HPDE6-E6E7 (cell line): ENCODE results near the gene ACAN.
A peak's percentile ranks its signal among the peaks of the same experiment; 100 is the strongest.

Experiments
- DNase-seq: peaks from one replicate; pipeline ENCODE4 v3.0.0; 2011; ENCODE audit warnings: missing footprints; ENCODE audit errors: extremely low spot score

The ACAN gene

DNA sequence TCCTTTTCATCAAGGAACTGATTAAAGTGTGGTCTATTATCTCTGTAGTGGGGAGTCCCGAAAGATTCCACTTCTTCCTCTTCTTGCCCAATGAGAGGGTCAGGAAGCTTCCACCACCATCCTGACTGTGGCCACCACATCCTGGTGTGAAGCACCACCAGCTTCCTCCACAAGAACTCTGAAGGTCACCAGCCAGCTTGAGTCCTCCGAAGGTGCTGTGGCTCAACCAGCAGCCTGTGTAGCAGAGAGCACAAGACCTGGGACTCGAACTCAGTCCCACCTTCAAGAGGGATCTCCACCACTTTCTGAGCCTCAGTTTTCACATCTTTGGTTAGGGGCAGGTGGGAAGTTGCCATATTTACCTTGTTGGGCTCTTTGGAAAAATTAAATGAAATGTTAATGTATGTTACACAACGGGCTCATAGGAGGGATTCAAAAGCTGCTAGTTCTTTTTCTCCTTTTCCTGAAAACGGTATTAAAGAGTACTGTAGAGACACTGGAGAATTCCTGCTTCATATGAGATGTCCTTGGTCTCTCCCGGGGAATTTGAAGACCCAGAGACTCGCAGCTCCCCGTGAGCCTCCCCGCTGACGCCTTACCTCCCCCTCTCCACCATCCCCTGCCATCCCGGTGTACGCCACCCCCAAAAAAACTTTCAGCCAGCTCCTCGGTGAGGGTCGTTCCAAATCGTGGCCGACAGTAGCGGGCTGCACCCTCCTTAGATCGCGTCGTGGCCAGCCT lies 816 bp upstream of the ACAN start:
- no peak for DNase-seq

DNA sequence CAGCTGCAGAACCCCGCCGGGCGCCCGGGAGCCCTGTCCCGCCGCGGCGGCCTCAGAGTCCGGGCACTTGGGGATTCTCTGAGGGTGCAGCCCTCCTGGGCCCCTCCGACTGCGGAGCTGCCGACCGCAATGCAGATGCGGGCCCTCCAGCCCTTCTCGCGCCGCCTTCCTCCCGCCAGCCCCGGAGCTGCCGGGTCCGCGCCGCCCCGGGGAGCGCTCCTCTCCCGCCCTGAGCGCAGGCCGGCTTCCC lies 320 bp upstream of the ACAN start:
- DNase-seq, result no peak

DNA sequence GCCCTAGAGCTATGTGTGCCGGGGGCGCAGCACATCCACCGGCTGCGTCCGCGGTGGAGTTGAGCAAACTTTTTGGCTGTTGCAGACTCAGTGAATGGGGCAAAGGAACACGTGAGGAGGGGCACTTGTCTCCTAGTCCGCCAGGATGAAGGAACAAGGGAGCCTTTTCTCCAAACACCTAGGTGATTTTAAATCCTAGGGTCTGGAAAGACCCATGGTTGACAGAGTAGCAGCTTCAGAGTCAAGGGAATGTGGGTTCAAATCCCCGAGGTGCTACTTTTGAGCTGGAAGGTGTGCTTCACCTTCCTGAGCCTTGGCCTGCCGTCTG lies 648 bp downstream of the ACAN start:
- DNase-seq, result no peak

DNA sequence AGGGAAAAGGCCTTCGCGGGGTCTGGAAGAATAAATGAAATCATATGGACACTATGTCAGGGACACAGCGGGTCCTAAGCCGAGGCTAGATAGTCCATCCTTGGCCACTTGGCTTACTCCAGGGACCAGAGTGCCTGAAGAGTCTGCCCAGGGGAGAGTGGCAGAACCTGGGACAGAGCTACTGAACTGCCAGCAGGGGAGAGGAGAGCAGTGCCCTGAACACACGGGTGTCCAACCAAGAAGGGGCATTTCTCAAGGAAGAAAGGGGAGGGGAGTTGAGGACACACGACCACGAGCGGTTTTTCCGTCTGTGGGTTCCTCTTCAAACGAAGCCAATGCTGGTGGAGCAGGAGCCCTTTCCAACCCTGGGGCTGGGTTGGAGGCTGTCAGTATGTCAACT lies 1.0 kb downstream of the ACAN start:
- no peak for DNase-seq

DNA sequence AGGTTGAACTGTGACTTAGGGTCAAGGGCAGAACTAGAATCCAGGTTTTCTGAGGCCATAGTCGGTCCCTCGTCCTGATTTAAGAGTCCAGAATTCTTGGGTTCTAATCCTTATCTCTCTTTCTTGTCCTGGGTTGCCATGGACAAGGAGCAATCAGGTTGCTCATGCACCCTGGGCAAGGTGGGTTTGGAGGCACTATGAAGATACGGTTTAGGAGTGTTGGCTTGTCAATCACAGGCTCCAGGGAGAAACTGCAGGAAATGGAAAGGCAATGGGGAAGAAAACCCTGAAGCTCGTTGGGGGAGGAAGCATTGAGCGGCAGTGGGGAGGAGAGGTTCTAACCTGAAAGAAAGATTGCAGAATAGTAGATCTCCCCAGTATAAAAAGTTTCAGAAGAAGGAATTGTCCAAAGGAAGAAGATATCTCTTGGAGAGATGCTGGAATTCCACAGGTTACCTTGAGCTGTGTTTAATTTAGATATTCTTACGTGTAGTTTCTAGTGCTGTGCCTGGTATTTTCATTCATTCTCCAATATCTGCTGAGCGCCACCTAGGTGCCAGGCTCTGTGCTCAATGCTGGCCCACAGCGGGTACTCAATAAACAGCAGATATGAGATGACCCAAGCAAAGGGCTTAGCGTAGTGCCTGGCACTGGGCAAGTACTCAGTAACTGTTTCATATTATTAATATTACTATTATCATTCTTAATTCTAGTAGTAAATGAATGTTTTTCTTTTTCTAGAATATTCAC lies 2.0 kb downstream of the ACAN start:
- DNase-seq, result no peak

DNA sequence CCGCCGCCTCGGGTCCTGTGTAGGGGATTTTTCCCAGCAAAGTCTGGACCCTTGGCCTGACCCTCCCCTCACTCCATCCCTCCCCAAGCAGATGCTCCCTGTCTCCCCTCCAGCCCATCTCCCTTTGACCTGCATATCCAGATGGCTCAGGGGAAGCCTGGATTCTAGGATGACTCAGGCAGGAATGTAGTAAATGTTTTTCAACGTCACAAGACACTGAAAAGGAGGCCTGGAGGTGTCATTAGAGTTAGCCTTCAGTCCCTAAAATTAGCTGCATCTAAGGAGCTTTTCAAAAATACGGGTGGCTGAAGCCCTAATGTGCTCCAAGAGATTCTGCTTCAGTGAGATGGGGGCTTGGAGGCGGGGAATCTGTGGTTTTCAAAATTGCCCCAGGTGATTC lies 7.2 kb downstream of the ACAN start:
- DNase-seq, result no peak

DNA sequence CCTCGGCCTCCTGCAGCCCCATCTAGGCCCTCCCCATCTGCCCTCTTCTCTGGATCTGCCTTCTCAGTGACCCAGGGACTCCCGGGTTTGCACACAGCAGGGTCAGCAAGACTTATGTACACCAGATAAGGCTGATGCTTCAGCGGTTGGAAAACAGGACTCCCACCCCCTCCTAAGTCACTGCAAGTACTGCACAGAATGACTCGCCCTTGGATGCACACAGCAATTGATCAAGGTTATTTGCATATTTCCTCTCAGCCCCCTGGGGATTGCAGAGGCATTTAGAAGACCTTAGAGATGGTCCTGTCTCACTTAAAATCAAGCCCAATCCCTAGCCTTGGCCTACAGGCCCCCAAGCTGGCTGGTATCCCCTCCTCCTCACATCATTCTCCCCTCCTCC lies 8.9 kb downstream of the ACAN start:
- no peak for DNase-seq

DNA sequence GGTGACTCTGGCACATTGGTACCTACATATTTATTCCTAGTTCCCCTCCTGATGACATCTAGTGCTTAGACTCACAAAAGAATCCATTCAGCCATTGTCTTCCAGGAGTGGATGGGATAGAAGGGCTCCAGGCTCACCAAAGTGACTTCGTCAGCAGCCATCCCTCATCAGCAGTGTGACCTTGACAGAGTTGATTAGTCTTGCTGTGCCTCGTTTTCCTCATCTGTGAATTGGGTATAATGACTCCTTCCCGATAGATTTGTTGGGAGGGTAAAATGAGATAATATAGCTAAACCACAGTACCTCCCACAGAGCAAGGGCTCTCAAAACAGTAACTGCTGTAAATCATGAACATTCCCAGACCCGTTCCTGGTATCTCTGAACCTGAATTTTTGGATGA lies 10.7 kb downstream of the ACAN start:
- DNase-seq, result no peak

DNA sequence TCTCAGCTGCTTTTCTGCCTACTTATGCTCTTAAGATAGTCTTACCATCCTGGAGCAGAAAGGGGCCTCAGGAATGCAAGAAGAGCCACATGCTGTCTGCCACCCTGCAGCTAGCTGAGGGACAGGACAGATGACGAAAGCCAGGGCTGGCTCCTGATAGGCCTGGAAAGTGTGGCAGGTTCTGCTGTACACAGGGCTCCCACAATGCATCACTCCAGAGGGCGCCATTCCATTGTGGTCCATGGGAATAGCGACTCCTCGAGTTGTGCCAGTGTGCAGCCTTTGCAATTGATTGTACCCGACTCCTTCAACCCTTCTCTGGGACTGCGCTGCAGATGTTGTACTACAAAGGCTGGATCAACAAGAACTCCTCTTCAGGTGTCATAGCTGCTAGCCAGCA lies 11.2 kb downstream of the ACAN start:
- DNase-seq, result no peak

DNA sequence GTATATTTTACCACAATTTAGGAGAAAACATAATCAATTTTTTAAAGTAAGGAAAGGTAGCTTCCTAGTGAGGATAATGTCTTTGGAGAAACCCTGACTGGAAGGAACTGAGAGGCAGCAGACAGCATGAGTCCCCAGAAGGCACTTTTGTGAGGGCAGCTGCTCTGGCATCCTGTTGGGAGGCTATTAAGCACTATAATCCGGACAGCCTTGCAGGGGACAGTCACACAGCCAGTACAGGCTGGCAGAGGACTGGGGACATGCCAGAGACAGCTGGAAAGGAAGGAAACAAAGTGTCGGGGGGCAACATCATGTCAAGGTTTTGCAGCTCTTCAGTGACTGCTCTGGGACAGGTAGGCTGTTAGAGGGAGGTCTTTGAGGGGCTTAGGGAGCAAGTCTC lies 15.7 kb downstream of the ACAN start:
- DNase-seq, result no peak

DNA sequence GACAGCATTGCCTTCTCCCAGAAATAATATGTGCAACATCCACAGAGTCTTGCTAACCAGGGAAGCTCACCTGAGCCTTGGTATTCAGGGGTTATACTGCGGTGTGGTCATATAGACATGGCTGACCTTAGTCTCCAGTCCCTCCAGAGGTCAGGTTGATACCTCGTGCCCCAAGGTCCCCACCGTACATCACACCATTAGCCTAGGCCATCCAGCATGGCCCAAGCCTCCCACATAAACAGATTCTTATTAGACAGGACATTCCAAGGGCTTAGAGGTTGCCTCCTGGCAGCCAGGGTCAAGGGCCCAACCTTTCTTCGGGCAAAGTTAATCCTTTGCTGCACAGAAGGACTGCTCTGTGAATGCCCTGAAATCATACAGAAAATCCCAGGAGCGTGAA lies 18.8 kb downstream of the ACAN start:
- DNase-seq, result no peak

DNA sequence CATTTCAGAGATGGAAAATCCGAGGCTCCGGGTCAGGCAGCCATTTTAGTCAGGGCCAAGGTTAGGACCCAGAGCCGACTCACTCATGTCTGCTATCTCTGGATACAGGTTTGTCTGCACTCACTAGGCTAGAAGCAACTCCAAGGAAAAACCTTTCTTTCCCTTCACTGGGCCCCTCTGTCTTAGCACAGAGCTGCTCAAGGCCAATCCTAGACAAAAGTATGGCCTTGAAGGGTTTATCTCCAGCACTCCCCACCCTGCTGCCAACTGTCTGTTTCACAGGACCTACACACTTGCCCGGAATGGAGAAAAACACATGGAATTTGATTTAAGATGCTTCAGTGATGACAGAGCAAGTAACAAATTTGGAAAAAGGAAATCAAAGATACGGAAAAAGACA lies 25.6 kb downstream of the ACAN start:
- no peak for DNase-seq

DNA sequence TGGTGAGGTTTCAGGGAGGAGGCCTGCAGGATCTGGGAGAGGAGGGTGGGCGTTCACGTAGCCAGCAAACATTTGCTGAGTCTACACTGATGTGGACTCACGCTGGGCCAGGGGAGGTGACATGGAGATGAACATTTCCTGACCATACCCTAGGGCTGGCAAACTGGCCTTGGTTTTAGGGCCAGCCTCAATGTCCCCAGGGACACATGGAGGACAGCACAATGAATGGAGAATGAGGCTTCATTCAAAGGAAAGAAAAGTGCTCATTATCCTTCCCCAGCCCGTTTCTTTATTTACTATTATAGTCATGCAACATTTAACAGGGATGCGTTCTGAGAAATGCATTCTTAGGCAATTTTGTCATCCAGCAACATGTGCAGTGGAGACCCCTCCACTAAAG lies 26.8 kb downstream of the ACAN start:
- DNase-seq, result no peak

DNA sequence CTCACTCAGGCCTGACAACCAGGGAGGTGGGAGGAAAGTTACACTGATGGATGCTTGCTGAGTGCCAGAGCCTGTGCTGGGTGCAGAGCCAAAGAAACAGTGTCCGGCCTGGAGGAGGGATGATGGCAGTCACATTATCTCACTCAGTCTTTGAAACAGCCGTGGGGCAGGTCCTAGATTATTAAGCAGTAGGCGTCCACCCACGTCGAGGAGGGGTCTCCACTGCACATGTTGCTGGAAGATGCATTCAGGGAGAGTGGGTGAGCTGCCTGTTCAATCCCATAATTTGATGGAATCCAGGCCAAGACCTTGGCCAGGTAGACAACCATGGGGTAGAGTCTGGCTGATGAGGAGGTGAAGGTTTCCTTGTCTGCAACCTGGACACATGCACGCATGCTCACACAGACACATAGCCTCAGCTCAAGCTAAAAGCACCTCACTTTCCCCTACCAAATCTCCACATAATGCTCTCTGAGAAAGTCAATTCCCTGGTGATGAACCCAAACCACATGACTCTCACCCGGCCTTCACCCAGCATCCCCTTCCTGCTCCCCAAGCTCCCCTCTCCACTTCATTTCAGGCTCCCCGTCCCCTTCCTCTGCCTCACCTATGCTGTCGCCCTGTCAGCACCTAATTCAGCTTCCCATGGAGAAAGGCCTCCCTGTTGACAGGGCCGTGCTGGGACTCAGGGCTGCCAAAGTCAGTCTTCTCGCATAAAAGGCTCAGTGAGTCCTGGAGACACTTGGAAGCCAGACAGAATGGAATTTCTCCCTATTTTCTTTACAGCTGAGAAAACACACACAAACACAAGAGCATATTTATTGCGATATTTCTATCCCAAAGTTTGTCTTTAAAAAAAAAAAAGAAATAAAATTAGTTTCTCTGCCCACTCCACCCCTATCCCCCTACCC lies 29.8 kb downstream of the ACAN start:
- no peak for DNase-seq

DNA sequence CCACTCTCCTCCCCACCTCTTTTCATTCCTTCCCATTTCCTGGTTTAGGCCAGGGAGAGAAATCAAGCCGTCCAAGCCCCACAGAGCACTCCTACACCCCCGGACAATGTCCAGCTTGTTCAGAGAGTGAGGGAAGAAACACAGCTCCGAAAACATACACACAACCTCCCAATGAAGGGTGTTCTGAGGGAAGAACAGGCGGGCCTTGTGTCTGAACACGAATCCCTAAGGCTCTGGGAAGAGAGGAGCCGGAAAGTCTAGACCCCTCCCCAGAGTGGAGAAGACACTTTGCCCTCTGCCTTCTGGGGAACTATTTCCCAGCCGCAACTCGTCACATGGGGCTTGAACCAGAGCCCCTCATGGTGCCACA lies 30.5 kb downstream of the ACAN start:
- no peak for DNase-seq

DNA sequence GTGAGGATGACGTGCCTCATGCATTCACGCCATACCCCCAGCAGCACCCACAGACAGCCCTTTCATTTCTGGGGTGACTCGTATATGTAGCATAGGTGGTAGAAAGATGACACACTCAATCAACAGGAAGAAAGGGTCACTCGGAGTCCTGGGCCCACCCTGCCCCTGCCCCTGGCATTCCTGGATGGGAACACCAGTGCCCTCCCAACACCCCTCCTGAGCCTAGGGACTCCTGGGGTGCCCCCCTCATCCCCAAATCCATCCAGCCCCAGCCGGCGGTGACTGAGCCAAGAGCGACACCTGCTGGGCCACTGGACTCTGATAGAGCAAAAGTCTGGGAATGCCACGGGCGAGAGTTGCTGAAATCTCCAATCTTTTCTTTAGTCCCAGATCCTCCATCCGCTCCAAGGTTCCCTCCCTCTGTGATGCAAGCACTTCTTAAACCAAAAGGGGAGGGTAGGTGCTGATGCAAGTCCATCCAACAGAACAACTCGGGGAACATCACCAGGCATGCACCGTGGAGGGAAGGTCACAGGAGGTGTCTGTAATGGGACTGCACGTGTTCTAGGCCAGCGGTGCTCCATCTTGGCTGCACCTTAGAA lies 31.1 kb downstream of the ACAN start:
- DNase-seq, result peak; percentile 37

DNA sequence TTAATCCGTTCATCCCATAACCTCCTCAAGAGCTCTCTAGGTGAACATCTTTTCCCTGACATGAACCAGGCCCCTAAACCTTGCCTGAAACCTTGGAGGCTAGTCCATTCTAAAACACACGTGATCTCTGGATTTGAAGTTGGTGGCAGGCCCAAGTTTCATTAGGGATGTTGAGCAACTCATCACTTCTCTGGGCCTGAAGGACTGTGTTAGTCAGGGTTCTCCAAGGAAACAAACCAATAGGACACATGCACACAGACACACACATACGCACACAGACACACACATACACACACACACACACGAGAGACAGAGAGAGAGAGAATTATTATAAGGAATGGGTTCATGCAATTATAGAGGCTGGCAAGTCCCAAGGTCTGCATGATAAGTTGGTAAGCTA lies 31.9 kb downstream of the ACAN start:
- DNase-seq, result no peak

DNA sequence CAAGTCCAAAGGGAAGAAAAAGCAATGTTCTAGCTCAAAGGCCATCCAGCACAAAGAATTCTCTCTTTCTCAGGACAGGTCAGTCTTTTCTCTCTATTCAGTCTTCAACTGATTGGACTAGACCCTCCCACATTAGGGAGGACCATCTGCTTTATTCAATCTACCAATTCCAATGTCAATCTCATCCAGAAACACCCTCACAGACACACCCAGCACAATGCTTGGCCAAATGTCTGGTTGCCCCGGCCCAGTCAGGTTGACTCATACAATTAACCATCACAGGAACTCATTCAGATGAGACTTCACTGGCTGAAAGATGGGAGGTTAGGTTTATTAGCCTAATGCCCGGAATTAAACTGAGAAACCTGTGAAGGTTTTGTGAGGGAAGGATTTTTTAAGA lies 32.4 kb downstream of the ACAN start:
- DNase-seq, result no peak

DNA sequence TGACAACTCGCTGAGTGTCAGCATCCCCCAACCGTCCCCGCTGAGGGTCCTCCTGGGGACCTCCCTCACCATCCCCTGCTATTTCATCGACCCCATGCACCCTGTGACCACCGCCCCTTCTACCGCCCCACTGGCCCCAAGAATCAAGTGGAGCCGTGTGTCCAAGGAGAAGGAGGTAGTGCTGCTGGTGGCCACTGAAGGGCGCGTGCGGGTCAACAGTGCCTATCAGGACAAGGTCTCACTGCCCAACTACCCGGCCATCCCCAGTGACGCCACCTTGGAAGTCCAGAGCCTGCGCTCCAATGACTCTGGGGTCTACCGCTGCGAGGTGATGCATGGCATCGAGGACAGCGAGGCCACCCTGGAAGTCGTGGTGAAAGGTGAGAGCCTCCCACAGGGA lies 35.4 kb downstream of the ACAN start:
- no peak for DNase-seq

DNA sequence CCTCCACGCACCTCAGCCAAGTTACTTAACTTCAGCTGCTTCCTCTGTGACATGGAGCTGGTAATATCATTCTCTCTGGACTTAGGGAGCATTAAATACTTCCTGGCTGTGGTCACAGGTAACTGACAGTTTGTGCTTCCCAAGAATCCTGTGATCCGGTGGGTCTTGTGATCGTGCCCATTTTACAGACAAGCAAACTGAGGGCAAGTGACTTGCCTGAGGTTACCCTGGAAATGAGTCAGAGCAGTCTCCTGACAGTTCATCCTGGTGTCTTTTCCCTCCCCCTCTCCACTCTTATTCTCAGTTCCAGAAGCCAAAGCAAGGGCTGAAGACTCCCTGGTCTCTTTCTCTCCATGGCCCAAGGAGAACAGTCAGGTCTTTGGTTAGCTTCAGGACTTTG lies 35.9 kb downstream of the ACAN start:
- DNase-seq, result no peak

DNA sequence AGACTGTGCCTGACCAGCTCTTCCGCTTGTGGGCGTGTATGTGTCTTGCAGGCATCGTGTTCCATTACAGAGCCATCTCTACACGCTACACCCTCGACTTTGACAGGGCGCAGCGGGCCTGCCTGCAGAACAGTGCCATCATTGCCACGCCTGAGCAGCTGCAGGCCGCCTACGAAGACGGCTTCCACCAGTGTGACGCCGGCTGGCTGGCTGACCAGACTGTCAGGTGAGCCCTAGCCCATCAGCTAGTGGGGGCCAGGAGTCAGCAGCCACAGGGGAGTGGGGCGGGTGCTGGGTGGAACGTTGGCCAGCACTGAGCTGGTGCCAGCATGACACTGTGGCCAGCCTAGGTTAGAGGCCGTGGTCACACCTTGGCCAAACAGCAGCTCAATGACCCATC lies 36.7 kb downstream of the ACAN start:
- no peak for DNase-seq

DNA sequence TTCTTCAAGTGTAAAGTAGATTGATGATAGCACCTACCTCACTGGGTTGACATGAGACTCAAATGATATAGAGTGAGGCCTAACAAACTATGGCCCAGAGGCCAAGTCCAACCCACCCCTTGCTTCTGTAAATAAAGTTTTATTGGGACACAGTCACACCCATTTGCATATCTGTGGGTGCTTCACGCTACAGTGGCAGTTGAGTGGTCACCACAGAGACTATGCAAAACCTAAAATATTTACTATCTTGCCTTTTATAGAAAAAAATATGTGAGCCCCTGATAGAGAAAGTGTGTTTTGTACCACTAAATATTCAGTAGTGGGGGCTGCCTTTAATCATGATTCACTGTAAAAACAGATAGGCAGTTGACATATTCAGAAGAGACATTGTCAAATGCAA lies 38.0 kb downstream of the ACAN start:
- DNase-seq, result no peak

DNA sequence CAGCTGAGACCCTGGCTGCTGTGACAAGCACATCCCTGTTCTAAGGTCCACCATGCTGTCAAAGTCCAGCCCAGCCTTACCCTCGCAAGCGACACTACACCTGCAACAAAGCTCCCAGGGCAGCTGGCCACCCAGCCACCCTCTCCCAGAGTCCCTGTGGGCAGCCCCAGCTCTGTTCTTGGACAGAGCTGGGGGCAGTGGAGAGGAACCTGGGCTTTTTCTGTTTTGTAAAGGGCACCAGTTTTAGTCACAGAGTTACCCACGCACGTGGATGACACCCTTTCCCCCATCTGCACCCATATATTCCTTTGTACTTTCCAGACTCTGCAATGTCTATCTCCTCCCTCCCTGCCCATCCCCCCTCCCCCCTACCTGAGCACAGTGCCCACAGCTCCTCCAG lies 38.9 kb downstream of the ACAN start:
- no peak for DNase-seq
